Amygdala (tissue), 56 donors: ENCODE results near the gene ITGA5.
A peak's percentile ranks its signal among the peaks of the same experiment; 100 is the strongest.

Source experiments
- DNase-seq, 56 donors: peaks; one replicate each; lab custom pipeline; 2025; lab: John Stamatoyannopoulos, UW

ITGA5 gene

DNA sequence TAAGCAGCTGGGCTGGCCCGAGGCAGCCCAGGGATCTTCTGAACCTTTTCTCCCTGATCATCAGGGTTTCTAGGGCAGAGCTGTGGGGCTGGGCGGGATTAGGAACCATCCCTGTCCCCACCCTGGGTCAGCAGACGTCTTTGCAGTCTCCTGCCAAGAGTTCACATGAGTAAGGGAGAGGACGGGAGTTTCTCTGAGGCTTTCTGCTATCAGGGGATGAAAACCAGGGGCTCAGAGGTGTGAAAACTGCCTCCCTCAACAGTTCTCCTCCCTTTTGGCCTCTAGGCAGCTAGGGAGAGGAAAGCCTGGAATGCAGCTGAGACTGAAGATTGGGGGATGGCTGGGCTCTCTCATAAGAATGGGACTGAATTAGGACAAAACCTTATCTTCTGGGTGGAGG lies 42.5 kb downstream of the ITGA5 start:
- no peak for DNase-seq

DNA sequence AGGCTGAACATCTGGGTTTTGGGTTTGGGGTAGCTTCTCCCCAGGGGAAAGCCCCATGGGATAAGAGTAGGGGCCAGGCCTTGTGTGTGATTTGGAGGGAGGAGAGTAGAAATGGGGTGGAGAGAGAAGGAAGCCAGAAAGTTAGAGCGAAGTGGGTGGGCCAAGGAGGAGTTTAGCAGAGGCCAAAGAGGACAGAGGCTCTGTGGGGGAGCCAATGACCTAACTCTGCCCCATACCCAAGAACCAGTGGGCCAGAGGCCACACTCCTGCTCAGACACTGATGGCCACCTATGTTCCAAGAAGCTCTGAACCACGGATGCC lies 43.8 kb downstream of the ITGA5 start:
- DNase-seq, result no peak

DNA sequence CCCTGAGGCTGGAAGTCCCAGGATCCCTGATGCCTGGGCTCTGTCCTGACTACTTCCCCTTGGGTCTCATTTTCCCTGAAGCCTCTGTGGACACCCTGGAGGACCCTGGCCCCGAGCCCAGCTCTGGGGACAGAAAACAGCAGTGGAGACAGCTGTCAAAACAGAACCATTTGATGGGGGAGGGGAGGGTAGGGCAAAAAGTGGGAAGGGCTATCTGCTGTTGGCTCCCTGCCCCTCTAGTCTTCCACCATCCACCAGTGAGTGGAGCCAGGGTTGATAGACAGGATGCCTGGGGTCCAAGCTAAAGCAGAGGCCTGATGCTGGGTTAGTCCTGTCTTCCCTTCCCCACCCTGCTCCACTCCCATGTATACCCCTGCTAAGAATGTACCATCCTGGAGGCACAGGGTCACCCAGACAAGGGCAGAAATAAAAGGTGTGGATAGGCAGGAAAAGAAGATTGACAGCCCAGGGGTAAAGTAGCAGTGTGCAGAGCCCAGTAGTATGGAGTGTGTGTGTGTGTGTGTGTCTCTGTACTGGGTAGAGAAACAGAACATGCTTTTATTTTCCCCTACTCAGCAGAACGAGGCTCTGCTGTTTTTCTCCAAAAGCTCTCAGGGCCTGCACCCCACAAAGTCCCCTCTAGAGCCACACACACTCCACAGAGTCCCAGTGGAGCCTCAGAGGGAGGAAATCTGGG lies 44.4 kb downstream of the ITGA5 start:
- DNase-seq, result peak in 1 of 56 donors; percentile 16

DNA sequence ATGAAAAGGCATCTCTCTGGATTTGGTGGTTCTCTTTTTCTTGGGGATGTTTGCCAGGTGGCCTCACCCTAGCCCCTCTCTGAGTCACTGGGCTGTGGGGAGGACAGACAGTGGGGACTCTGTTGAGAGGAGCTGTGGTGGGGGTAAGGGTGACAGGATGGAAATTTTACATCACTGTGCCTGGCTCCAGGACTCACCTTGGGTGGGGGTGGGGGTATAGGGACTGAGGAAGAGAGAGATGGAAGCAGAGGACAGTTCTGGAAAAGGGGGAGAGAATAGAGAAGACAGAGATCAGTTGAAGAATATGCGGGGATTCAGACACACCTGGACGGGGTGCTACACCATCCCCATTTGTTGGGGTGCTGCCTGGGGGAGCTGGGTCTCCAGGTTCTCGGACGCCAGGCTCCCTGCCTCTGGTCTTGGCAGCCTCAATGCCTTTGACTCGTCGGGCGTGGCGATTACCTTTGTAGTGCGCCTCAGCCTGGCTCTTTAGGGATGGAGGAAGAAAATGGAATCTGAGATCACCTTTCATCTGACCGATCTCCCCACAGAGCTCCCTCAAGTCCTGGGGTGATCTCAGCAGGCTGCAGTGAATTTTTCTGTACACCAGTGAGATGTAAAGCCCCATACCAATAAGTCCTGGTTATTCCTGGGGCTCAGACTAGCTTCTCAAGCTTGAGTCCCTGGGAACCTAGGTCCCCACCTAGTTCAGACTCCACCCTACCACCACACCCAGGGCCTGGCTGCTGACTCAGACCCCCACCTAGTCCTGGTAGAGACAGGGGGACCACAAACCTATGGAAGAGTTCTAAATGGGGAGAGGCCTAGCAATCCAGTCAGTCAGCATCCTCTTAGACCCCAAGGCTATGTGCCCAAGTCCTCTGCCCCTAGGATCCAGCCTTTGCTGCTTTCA lies 45.2 kb downstream of the ITGA5 start:
- DNase-seq, result no peak

DNA sequence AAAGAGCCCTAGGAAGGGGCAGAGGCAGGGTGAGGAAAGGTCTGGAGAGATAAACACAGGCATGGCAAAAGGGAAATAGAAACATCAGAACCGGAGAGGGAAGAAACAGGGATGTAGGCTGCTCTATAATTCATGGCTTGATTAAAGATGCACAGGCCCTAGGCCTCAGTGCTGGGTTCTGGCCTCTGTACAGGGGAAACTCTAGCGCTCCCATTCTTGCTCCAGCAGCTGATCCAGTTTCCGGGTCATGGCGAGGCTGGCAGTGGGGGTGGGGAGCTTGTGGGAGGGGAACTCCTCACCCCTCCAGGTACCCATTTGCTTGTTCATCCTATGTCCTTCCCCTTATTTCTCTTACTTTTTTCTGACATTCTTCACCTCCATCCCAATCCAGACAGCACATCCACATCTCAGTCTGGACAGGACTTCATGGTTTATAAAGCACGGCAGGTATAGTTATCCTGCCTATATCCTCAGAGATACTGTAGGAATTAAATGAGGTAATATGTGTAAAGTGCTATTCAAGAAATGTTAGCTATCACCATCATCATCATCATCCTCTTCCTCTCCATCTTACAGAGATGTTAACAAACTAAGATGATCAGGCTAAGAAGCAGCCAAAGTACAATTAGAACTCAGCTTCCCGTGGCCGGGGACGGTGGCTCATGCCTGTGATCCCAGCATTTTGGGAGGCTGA lies 46.8 kb downstream of the ITGA5 start:
- DNase-seq, result no peak

DNA sequence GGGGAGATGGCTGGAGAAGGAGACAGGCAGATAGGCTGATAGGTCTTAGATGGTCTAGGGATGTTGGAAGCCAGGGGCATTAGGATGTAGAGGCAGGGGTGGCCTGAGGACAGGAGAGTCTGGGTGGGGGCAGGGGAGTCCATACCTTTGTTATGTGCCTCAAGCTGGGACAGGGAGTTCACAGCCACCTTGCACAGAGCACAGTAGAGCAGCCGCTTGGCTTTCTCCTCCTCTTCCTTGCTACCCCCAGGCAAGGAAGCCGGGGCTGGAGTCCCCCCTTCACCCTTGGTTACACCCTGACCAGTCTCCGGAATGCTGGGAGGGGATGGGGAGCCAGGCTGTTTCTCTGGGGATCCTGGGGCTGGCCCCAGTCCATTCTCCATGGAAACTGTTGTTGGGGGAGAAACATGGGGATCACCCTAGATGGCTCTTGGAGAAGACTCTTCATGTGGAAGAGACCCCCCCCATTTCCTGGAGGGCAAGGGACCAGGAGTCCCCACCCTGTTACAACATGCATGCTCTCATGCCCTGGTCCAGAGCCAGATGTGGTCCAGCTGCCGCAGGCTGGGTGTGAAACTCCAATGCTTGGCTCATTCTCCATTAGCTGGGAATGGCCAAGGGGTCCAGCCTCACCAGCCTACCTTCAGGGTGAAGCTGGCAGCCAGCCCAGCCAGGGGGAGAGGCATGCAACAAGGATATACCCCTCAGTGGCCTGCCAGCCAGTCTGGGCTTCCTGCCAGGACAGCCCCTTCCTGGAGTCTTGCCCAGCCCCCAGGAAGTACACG lies 47.5 kb downstream of the ITGA5 start:
- DNase-seq, result peak in 11 of 56 donors; percentile 20 to 82 (median 36)

DNA sequence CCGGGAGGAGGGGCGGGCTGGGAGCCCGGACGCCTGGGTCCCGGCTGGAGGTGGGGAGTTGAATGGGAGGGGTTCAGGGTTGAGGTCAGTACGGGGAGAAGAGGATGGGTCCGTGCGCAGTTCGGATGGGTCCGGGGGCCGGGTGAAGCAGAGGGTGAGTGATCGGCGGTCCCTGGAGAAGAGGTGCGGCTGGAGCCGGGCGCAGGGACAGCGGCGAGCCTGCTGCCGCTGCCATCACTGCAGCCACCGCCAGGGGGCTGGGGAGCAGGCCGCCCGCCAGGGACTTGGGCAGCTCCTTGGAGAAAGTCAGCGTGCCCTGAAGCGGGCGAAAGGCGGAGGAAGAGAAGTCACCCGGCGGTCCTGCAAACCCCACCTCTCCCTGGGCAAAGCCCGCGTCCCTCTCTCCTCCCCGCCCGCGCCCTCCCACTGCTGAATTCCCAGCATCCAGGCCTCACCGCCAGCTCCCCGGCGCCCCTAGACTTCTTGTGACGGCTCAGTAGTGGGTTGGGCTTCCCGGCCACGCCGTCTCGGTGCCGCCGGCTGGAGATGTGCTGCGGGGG lies 48.8 kb downstream of the ITGA5 start:
- DNase-seq, result peak in 46 of 56 donors; percentile 17 to 80 (median 61)

DNA sequence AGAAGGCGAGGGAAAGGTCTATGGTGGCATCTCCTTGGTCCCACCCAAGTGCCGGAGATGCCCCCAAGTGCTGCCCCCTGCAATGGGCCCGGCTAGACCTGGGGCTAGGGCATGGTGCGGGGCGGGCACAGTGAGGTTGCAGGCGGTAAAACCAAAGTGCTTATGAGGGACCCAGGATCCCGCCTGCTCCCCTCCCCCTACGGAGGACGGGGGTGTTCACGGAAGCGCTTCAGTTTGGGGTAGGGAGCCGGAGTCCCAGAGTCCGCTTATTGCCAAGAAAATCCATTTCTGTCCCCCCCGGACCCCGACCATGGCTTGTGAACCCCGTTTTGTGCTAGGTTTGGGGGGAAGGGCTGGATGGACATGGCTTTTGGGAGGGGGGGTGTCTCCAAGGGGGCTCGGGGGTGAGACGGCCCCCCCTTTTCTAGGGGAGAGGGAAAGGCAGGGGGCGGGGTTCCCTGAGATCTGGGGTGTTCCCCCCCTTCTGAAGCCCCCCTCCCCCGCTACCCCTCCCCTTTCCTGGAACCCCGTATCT lies 49.4 kb downstream of the ITGA5 start:
- no peak for DNase-seq

DNA sequence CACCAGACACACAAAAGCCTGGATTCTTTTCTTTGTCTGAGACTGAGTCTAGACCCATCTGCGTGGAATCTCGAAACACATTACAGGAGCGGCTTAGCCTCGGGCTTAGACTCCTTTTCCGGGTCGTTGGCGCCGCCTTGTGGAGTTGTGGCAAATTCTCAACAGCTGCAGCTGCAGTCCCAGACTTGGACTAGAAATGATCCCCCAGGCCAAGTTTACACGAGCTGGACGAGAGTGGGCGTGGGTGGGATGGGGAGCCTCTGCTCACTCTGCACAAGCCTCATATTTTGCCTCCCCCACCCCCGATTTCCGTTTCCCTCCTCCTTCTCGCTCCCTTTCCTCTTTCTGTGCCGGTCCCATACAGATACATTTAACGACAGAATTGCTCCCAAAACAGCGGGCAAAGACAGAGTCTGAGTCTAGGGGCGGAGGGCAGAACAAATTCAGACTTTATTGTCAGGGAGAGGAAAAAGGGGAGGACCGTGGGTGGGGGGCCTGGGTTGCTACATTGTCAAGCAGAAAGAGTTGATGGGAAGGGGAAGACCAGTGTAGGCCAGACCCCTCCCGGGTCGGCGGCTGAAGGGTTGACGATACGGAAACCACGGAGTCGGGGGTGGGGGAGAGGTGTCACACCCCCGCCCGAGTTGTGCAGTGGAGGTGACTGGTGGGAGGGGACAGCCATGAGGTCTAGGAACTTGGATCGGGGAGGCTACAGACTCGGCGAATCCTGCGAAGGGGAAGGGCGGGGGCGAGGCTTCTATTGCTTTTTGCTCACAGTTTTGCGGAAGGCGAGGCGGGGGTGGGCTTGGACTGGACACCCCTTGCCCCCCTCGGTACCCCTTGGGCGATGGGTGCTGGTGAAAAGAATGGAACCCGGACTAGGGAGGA lies 50.1 kb downstream of the ITGA5 start:
- DNase-seq, result peak in 54 of 56 donors; percentile 26 to 92 (median 72)

DNA sequence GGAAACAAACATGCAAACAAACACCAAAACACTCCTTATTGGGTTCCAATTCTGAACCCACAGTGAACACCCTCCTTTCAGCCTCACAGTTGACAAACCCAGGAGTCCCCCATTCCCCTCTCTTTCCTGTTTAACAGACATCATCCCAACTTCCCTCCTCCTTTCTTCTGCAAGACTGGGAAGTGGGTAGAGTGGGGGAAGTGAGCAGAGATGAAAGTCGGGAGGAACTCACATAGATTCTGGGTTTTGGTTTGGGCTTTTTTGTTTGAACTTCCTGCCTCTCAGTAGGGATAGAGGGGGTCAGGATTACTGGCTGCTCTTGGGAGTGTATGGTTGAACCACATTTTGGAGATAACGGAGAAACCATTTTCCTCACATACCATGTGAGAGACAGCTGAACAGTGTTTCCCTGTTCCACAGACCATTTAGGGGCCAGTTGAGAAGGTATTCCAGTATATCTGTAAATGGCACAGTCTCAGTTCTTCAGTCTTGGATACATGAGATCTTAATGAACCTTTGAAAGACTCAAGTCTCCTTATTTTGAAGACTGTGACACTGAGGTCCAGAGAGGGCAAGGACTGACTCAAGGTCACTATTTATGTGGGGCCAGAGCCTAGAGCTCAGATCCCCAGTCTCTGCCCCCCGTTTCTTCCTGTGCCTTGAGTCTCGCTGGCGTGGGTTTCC lies 50.9 kb downstream of the ITGA5 start:
- DNase-seq, result no peak

DNA sequence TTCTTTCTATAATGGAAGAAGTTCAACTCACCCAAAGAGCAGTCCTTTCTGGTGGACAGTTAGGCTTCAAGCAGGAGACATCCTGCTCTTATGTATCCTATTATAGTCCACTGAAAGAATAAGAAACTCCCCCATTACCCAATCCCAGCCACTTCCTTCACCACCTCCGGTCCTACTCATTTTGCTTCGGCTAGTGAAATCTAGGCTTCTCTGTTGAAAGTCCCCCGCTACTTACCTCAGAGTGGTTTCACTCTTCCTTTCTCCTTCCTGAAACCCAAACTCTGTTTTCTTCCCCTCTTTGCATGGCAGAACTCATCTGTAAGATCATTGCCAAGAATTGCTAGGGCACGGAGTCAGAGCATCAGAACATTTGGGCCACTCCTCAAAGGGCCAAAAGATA lies 54.7 kb downstream of the ITGA5 start, which contains the start of gene GPR84:
Gene GPR84, minus strand, starts transcription at position 74 of the 400 bp plus-strand sequence. CDS start 635 bp downstream, outside the sequence.
- no peak for DNase-seq

DNA sequence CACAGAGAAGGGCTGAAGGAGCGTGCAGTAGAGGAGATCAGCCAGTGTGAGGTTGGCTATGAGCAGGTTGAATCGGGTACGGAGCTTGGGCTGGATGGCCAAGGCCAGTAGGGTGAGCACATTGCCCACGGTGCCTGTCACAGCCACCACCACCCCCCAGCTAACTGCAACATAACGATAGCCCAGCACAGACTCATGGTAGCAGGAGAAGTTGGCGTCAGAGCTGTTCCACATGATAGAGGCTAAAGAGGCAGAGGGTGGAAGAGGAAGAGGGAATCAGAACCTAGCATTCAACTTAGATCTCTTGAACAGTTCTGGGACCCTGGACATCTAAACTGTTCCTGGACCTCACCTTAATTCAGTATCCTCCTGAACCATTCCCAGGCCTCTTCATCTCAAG lies 55.4 kb downstream of the ITGA5 start:
- no peak for DNase-seq

DNA sequence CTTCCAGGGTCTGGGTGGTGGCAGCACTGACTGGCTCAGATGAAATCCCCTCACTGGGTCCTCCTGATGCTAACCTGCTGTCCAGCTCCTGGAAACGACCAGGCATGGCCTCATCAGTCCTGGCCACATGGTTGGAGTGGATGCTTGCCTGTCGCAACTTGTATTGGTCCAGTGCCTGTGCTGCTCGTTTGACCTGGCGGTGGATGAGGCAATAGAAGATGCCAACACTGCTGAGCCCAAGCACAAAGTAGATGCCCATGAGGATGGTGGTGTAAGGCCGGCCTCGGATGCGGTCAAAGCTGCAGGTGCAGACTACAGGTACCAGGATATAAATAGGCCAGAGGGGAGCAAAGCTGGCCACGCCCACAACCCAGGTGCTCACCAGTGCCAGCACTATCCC lies 56.0 kb downstream of the ITGA5 start:
- DNase-seq, result no peak

DNA sequence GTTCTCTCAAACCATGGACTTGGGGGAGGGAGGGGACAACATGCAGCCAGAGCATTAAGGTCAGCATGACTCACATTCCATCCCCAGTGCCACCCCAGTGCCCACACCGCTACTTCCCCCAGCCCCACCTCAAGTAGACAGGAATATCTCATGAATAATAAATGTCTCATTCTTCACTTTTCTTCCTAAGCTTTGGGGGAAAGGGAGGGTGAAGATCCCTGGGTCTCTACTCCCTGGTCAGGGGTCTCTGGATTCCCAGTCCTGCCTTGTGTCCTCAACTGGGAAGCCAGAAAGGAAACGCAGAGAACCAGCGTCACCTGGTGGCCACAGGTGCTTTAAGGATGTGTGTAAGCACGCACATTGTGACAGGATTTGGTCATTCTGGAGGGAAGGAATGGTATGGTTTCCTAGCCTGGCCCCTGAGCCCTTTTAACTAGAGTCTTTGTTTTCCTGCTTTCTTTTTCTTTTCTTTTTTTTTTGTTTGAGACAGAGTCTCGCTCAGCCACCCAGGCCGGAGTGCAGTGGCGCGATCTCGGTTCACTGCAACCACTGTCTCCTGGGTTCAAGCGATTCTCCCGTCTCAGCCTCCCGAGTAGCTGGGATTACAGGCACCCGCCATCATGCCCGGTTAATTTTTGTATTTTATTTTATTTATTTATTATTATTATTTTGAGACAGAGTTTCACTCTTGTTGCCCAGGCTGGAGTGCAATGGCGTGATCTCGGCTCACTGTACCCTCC lies 58.2 kb downstream of the ITGA5 start:
- peak in 42 of 56 donors; percentile 20 to 86 (median 53) for DNase-seq

DNA sequence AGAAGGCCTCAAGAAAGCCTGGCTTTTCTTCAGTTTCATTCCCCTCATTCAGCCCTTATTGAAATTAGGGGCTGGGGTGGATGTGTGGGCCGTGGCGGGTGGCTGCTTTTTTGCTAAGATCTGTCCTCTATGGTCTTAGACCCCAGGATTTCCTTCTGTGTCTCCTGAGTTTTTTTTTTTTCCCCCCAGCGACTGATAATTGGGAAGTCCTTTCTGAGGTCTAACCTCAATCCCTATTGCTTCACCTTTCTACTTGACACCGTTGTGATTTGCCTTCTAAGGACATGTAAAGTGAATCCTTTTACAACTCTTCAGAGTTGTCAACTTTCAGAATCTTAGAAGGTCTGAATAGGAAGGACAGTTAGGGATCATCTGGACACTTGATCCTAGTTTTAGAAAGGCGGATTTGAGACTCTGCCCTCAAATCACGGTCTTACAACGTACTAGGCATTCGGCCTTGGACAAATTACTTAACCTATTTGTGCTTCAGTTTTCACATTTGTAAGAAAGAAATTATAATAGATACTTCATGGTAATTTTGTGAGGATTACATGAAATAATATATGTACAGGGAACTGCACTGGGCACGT lies 59.2 kb downstream of the ITGA5 start:
- DNase-seq, result no peak

DNA sequence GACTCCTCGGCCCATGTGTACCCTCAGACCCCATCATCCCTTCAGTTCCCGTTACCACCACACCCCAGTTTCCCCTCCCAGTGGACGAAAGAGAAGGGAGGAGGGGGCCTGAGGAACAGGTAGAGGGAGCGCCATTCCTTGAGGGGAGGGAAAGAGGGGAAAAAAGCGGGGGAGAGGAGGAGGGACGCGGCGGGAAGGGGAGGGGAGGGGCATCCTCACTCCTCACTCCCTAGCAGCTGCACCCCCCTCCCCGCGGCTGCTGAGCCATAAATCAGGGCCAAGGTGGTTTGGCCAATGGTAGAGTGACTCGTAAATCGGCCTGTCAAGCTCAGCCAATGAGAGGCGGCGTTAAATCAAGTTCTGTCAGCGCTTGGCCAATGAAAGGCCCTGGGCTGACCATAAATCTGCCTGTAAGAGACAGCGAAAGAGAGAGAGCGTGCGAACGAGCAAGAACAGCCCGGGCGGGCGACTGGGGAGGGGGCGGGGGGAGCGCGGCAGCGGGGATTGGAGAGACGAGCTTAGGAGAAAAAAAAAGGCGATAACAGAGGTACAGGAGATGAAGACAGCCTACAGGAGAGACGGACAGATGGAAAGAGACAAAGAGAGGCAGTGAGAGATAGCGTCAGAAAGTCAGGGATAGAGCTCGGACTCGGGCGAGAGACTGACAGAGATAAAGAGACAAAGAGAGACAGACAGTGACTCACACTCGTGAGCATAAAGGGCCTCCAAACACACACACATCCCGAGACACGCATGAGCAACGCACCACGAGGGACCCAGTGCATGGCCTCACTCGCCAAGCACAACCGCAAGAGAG lies 59.9 kb downstream of the ITGA5 start:
- peak; percentile 74 to 99 (median 96) for DNase-seq
